Thoracic aorta (tissue), 2 donors: ENCODE data around the gene PCP2. TPM values are rescaled to one million over a fixed set of nuclear protein-coding genes. Genes with fewer than 3 reads are reported as not detected.

Experiments used
- ATAC-seq: fragments of 150-250 bp; one replicate; pipeline ENCODE4 v1.8.0; 2017; ENCODE audit warnings: low read depth; ENCODE audit not compliant: insufficient number of reproducible peaks, low FRiP score
- DNase-seq: peaks from one replicate; pipeline ENCODE4 v3.0.0-alpha.2; 2020; ENCODE audit warnings: low spot score
- H3K27ac ChIP-seq, 2 donors: fragments of 200-600 bp; sonication (generic); 1 replicate in 1 of 2; 2 replicates in 1 of 2; pipeline ENCODE4 v1.5.1; 2016; ENCODE audit warnings: mild to moderate bottlenecking in 2 of 2, moderate library complexity in 2 of 2
- H3K27me3 ChIP-seq: fragments of 200-600 bp; sonication (generic); replicated peaks from 2 replicates; pipeline ENCODE4 v1.6.0; 2016; ENCODE audit warnings: mild to moderate bottlenecking; ENCODE audit not compliant: insufficient read depth
- H3K36me3 ChIP-seq: fragments of 200-600 bp; sonication (generic); one replicate; pipeline ENCODE4 v1.5.1; 2016
- H3K4me1 ChIP-seq, 2 donors: fragments of 200-600 bp; sonication (generic); 1 replicate in 1 of 2; 2 replicates in 1 of 2; pipeline versions ENCODE4 v1.5.1 to v1.6.0; 2016; ENCODE audit warnings: low read depth in 2 of 2, mild to moderate bottlenecking in 1 of 2; ENCODE audit not compliant: control insufficient read depth in 1 of 2
- H3K4me3 ChIP-seq: fragments of 200-600 bp; sonication (generic); 2 replicates; pipeline ENCODE4 v1.5.1; 2016; ENCODE audit warnings: mild to moderate bottlenecking
- H3K9me3 ChIP-seq: fragments of 200-600 bp; sonication (generic); 2 replicates; pipeline ENCODE4 v1.5.1; 2016
- CTCF ChIP-seq: fragments of 200-600 bp; sonication (generic); IDR thresholded peaks from one replicate; pipeline ENCODE4 v1.5.1; 2019; ENCODE audit warnings: antibody characterized with exemption
- total RNA-seq, 2 donors: library from RNA; depleted of rRNA; stranded (reverse); fragments of >200 nt; gene quantifications; one replicate each; pipeline versions ENCODE4 v1.1.0 to v1.2.3, GENCODE V29; 2016

The PCP2 gene
- total RNA-seq, 2 donors from 2014 or later: not detected

- H3K27me3 ChIP-seq: no peaks in the 10 kb centered on the region
Measured at GRCh38 chr19:7676376-7676775, 42.9 kb upstream of the PCP2 start.

GRCh38 chr19:7674010-7675005, 40.8 kb upstream of the PCP2 start:
- Histone ChIP-seq H3K36me3 (no peaks in the 10 kb centered on the region), H3K27me3 (no peaks in the 10 kb centered on the region), H3K27ac (no peak overlapping the region), H3K4me1 (no peaks in the 10 kb centered on the region), H3K4me3 (no peak overlapping the region), H3K9me3 (no peaks in the 10 kb centered on the region)
- DNase-seq (no peak), ATAC-seq (no peak)
- TF ChIP-seq CTCF: no peak

More at GRCh38 chr19:7676376-7676775, 42.9 kb upstream of the PCP2 start:
- Histone ChIP-seq H3K27ac (no peak overlapping the region), H3K9me3 (no peaks in the 10 kb centered on the region), H3K36me3 (no peaks in the 10 kb centered on the region), H3K4me3 (no peak overlapping the region), H3K4me1 (peaks cover 0 to 5% of the 10 kb centered on the region in 2 donors)
- TF ChIP-seq CTCF: no peak
- ATAC-seq (no peak), DNase-seq (no peak)

GRCh38 chr19:7672522-7672921, 39.0 kb upstream of the PCP2 start:
- DNase-seq (no peak), ATAC-seq (no peak)
- H3K9me3 ChIP-seq: no peaks in the 10 kb centered on the region
- no peaks in the 10 kb centered on the region for H3K27me3 ChIP-seq
- H3K36me3 ChIP-seq: no peaks in the 10 kb centered on the region
- no peaks in the 10 kb centered on the region for H3K4me1 ChIP-seq
- no peak overlapping the region for H3K4me3 ChIP-seq
- no peak overlapping the region for H3K27ac ChIP-seq
- TF ChIP-seq CTCF: no peak

GRCh38 chr19:7670790-7671189, 37.3 kb upstream of the PCP2 start:
- no peaks in the 10 kb centered on the region for H3K4me1 ChIP-seq
- ATAC-seq (no peak), DNase-seq (no peak)

More at GRCh38 chr19:7670790-7671189, 37.3 kb upstream of the PCP2 start:
- H3K36me3 ChIP-seq: no peaks in the 10 kb centered on the region
- H3K9me3 ChIP-seq: no peaks in the 10 kb centered on the region
- H3K27ac ChIP-seq: no peak overlapping the region
- TF ChIP-seq CTCF: no peak
- H3K27me3 ChIP-seq: no peaks in the 10 kb centered on the region
- no peak overlapping the region for H3K4me3 ChIP-seq
